Suprapubic skin (tissue), 4 donors: ENCODE results near the gene PLXNB2. TPM values are rescaled to one million over a fixed set of nuclear protein-coding genes. Genes with fewer than 3 reads are reported as not detected.

ENCODE experiments used
- DNase-seq, 2 donors: peaks; one replicate each; pipeline ENCODE4 v3.0.0-alpha.2; 2019; ENCODE audit warnings: low spot score in 2 of 2
- H3K27ac ChIP-seq: fragments of 200-600 bp; sonication (generic); one replicate; pipeline ENCODE4 v1.5.1; 2019
- H3K27me3 ChIP-seq: fragments of 200-600 bp; sonication (generic); one replicate; pipeline ENCODE4 v1.5.1; 2019
- H3K36me3 ChIP-seq: fragments of 200-600 bp; sonication (generic); one replicate; pipeline ENCODE4 v1.5.1; 2019
- H3K4me1 ChIP-seq: fragments of 200-600 bp; sonication (generic); one replicate; pipeline ENCODE4 v1.5.1; 2019
- H3K4me3 ChIP-seq: fragments of 200-600 bp; sonication (generic); one replicate; pipeline ENCODE4 v1.5.1; 2019; ENCODE audit warnings: mild to moderate bottlenecking
- H3K9me3 ChIP-seq: fragments of 200-600 bp; sonication (generic); one replicate; pipeline ENCODE4 v1.5.1; 2019
- EP300 ChIP-seq: sonication (generic); formaldehyde crosslinking; IDR thresholded peaks from one replicate; pipeline ENCODE4 v1.6.1; 2017; ENCODE audit warnings: antibody characterized with exemption
- POLR2A ChIP-seq, 2 donors: fragments of 450-650 bp; IDR thresholded peaks; one replicate each; pipeline ENCODE4 v1.6.1; 2017; ENCODE audit warnings: antibody characterized with exemption in 2 of 2, mild to moderate bottlenecking in 2 of 2, moderate library complexity in 2 of 2
- POLR2AphosphoS5 ChIP-seq, 3 donors: sonication (generic); formaldehyde crosslinking; IDR thresholded peaks; one replicate each; pipeline ENCODE4 v1.6.1; 2017; ENCODE audit warnings: antibody characterized with exemption in 3 of 3
- WGBS: methylation state at CpG from one replicate; pipeline ENCODE4 v1.1.5; 2018; 5-methylcytosine and 5-hydroxymethylcytosine counted together
- total RNA-seq, 4 donors: library from RNA; depleted of rRNA; stranded (reverse); fragments of >200 nt; gene quantifications; one replicate each; pipeline ENCODE4 v1.1.0, GENCODE V29; 2016
- TF ChIP-seq, protein P1 (sequence below), 2 donors: fragments of 200-600 bp in 1 of 2; fragments of 450-650 bp in 1 of 2; sonication (generic) in 1 of 2; IDR thresholded peaks; one replicate each; pipeline ENCODE4 v1.5.1; 2016 to 2019; ENCODE audit warnings: antibody characterized with exemption in 2 of 2, mild to moderate bottlenecking in 1 of 2, moderate library complexity in 1 of 2

The PLXNB2 gene
- total RNA-seq, 4 donors from 2014 or later = 117 to 231 (median 192) TPM

DNA sequence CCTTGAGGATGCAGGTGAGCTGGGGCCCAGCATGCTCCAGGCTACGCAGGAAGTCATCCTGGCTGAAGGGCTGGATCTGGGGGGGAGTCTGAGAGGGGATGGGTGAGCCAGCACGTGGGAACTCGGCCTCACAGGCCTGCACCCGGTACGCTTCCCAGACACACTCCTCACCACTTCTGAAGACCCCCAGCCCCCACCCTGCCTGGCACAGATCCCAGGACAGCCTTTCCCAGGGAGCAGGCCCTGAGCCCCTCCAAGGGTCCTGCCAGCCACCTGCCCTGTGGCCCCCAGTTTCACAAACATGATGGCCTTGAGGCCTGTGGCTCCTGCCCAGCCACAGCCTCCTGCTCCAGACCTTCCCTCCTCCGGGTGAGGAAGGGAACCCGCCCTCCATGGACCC is 5.6 kb upstream of the PLXNB2 start:
- Histone ChIP-seq H3K4me1 (peaks cover 26% of the 10 kb centered on the region), H3K4me3 (no peak overlapping the region), H3K27me3 (no peaks in the 10 kb centered on the region), H3K36me3 (no peaks in the 10 kb centered on the region), H3K27ac (no peak overlapping the region), H3K9me3 (no peaks in the 10 kb centered on the region)
- DNase-seq = peak in 1 of 2 donors; percentile 55
- WGBS = no CpG with 5 or more reads among the region's 7 CpGs
- TF ChIP-seq EP300 = no peak
- TF ChIP-seq POLR2AphosphoS5 (IDR thresholded peaks at IDR 0.05) = no peak
- no peak for TF ChIP-seq POLR2A (IDR thresholded peaks at IDR 0.05)
- TF ChIP-seq, protein P1, sequence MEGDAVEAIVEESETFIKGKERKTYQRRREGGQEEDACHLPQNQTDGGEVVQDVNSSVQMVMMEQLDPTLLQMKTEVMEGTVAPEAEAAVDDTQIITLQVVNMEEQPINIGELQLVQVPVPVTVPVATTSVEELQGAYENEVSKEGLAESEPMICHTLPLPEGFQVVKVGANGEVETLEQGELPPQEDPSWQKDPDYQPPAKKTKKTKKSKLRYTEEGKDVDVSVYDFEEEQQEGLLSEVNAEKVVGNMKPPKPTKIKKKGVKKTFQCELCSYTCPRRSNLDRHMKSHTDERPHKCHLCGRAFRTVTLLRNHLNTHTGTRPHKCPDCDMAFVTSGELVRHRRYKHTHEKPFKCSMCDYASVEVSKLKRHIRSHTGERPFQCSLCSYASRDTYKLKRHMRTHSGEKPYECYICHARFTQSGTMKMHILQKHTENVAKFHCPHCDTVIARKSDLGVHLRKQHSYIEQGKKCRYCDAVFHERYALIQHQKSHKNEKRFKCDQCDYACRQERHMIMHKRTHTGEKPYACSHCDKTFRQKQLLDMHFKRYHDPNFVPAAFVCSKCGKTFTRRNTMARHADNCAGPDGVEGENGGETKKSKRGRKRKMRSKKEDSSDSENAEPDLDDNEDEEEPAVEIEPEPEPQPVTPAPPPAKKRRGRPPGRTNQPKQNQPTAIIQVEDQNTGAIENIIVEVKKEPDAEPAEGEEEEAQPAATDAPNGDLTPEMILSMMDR (IDR thresholded peaks at IDR 0.05) = no peak

DNA sequence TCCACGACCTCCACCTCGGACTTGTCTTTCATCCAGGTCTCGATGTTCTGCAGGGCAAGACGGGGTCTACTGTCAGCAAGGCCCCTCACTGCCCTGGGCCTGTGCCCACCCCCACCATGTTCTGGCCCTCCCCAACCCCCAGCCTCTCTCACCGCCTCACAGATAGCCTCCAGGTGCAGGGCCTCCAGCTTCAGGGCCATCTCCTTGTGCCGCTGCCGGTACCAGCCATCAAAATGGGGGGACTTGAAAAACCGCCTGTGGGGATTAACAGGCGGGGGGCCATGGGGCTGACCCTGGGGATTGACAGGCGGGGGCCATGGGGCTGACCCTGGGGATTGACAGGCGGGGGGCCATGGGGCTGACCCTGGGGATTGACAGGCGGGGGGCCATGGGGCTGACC is 4.9 kb upstream of the PLXNB2 start:
- Histone ChIP-seq H3K36me3 (no peaks in the 10 kb centered on the region), H3K4me1 (peaks cover 29% of the 10 kb centered on the region), H3K27me3 (no peaks in the 10 kb centered on the region), H3K9me3 (no peaks in the 10 kb centered on the region), H3K27ac (no peak overlapping the region), H3K4me3 (no peak overlapping the region)
- no peak for TF ChIP-seq EP300
- TF ChIP-seq, protein P1 (IDR thresholded peaks at IDR 0.05) = no peak
- no peak for TF ChIP-seq POLR2A (IDR thresholded peaks at IDR 0.05)
- no peak for TF ChIP-seq POLR2AphosphoS5 (IDR thresholded peaks at IDR 0.05)
- 100% methylated on average over 3 of the region's 12 CpGs for WGBS
- DNase-seq = no peak

DNA sequence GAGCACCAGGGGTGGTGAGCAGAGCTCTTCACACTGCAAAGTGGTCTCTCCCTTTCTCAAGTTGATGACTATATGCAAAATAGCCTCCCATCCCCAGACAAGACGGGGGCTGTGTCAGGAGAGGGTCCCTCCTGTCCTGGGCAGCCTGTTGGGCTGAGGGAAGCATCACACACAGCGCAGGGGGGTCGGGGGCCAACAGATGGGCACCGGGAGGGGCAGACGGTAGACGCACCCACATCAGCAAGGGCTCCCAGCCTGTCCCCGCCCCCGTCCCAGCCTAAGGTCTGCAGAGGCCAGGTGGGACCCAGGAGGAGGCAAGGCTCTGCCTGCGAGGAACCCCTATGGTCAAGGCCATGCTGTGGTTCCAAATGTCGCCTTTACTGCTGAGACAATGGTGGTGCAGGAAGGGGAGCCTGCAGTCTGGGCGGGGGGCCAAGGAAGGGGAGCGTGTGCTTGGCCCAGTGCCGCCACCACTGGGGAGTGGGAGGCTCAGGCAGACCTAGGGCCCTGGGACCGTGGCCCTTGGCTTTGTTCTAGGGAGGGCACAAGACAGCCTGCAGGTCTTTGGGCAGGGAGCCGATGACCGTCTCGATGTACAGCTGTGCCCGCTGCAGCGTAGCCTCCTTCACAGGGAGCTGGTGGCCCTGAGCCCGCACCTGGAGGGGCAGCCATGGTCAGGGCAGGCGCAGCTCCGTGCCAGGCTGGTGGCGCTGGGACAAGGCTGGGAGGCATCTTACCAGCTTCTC is 4.3 kb upstream of the PLXNB2 start:
- H3K36me3 ChIP-seq = no peaks in the 10 kb centered on the region
- H3K27me3 ChIP-seq = no peaks in the 10 kb centered on the region
- 95% methylated on average over 14 of the region's 23 CpGs for WGBS
- H3K4me3 ChIP-seq = no peak overlapping the region
- DNase-seq = peak in 1 of 2 donors; percentile 59
- H3K9me3 ChIP-seq = no peaks in the 10 kb centered on the region
- TF ChIP-seq, protein P1 (IDR thresholded peaks at IDR 0.05) = no peak
- TF ChIP-seq EP300 = no peak
- no peak for TF ChIP-seq POLR2A (IDR thresholded peaks at IDR 0.05)
- TF ChIP-seq POLR2AphosphoS5 (IDR thresholded peaks at IDR 0.05) = no peak
- H3K27ac ChIP-seq = no peak overlapping the region
- peaks cover 26% of the 10 kb centered on the region for H3K4me1 ChIP-seq

DNA sequence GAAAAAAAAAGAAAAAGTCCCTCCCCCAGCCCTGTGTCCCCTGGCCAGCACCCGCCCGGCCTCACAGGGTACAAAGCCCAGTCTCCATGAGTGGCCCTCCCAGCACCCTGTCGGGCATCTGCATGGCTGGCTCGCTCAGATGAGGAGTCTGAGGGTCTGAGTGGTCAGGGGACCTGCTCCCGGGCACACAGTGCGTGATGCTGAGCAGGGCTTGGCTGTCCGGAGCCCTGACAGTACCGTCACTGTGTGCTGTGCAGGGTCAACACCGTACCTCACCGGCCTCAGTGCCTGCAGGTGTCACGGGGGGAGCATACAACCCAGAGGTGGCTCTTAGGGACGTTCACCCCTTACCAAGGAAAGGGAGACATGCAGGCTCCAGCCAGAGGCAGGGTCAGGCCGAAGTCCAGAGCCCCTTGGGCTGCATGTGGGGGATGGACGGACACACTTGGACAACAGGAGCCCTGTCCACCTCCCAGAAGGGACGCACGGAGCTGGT is 3.6 kb upstream of the PLXNB2 start:
- peaks cover 32% of the 10 kb centered on the region for H3K4me1 ChIP-seq
- H3K27ac ChIP-seq = no peak overlapping the region
- WGBS = 82% methylated on average over 4 of the region's 16 CpGs
- no peak for TF ChIP-seq EP300
- no peak for TF ChIP-seq POLR2A (IDR thresholded peaks at IDR 0.05)
- TF ChIP-seq, protein P1 (IDR thresholded peaks at IDR 0.05) = no peak
- TF ChIP-seq POLR2AphosphoS5 (IDR thresholded peaks at IDR 0.05) = no peak
- H3K4me3 ChIP-seq = no peak overlapping the region
- H3K9me3 ChIP-seq = no peaks in the 10 kb centered on the region
- no peaks in the 10 kb centered on the region for H3K36me3 ChIP-seq
- no peaks in the 10 kb centered on the region for H3K27me3 ChIP-seq
- no peak for DNase-seq

DNA sequence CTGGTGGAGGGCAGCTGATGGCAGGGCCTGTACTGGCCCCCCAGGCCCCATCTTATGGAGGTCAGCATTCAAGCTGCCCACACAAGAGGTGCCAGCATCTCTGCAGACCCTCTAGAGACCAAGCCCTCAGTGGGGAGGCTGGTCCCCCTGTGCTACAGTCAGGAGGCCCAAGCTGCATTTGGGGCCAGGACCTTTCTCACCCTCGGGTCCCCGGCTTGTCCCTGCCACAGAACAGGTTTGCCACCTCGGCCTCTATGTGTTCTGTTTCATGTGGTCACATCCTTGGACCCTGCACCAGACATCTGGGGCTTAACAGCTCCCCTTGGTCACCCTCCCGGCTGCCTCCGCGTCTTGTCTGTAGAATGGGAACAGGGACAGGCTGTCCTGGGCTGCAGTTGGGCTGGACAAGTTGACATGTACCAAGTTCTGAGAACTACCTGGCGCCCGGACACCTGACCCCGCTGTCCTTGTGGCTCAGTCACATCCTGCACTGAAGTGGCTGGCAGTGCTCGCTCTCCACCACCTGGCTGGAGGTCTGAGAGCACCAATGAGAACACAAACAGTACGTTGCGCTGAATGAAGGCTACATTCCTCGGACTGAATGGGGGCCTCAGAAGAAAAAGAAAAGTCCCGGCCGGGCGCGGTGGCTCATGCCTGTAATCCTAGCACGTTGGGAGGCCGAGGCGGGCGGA is 2.7 kb upstream of the PLXNB2 start:
- no peak overlapping the region for H3K27ac ChIP-seq
- H3K4me1 ChIP-seq = peaks cover 40% of the 10 kb centered on the region
- TF ChIP-seq POLR2A (IDR thresholded peaks at IDR 0.05) (no peak), POLR2AphosphoS5 (IDR thresholded peaks at IDR 0.05) (no peak), EP300 (no peak)
- TF ChIP-seq, protein P1 (IDR thresholded peaks at IDR 0.05) = no peak
- no peak overlapping the region for H3K4me3 ChIP-seq
- no peak for DNase-seq
- WGBS = 89% methylated on average over 17 of the region's 21 CpGs
- no peaks in the 10 kb centered on the region for H3K27me3 ChIP-seq
- H3K9me3 ChIP-seq = no peaks in the 10 kb centered on the region
- no peaks in the 10 kb centered on the region for H3K36me3 ChIP-seq
